H1 (cell line): ENCODE measurements around the gene MEF2A. TPM values are rescaled to one million over a fixed set of nuclear protein-coding genes. Genes with fewer than 3 reads are reported as not detected.

Experiments
- CTCF ChIA-PET: fragments of 300-600 bp; sonication (Branson Sonifier 250); formaldehyde crosslinking; loops from one replicate; lab custom pipeline; 2021; ENCODE audit not compliant: partially characterized antibody; lab: Charles Lee
- POLR2A ChIA-PET: fragments of 300-600 bp; sonication (Branson Sonifier 250); formaldehyde crosslinking; loops from one replicate; lab custom pipeline; 2021; ENCODE audit warnings: inconsistent platforms; ENCODE audit not compliant: partially characterized antibody; lab: Charles Lee
- DNase-seq, 2 experiments: peaks; one replicate each; pipeline versions ENCODE4 v3.0.0 to v3.0.0-alpha.2; 2010 to 2022; ENCODE audit warnings: low spot score in 2 of 2, low read depth in 1 of 2, mixed read lengths in 1 of 2
- FAIRE-seq: peaks from 2 replicates; lab custom pipeline; 2011; peaks lifted over from hg19 to GRCh38; lab: Jason Lieb, UNC
- H2AFZ ChIP-seq: 2 replicates; pipeline ENCODE4 v1.8.1; 2012; ENCODE audit warnings: low read length, inconsistent platforms
- H2AK5ac ChIP-seq: 2 replicates; pipeline ENCODE4 v1.6.1; 2013; ENCODE audit warnings: low read depth, low read length
- H2BK120ac ChIP-seq: replicated peaks from 2 replicates; pipeline ENCODE3; 2013; ENCODE audit warnings: low read depth, low read length, inconsistent platforms
- H2BK12ac ChIP-seq: 2 replicates; pipeline ENCODE4 v1.6.1; 2013; ENCODE audit warnings: low read depth, low read length
- H2BK15ac ChIP-seq: 2 replicates; pipeline ENCODE4 v1.6.1; 2013; ENCODE audit warnings: low read length
- H2BK20ac ChIP-seq: 2 replicates; pipeline ENCODE4 v1.6.1; 2013; ENCODE audit warnings: low read length
- H2BK5ac ChIP-seq: 2 replicates; pipeline ENCODE4 v1.6.1; 2013; ENCODE audit warnings: low read depth, low read length
- H3K14ac ChIP-seq: 2 replicates; pipeline ENCODE4 v1.6.1; 2013; ENCODE audit warnings: inconsistent platforms; ENCODE audit not compliant: insufficient read length
- H3K18ac ChIP-seq: 2 replicates; pipeline ENCODE4 v1.6.1; 2013; ENCODE audit warnings: low read length; ENCODE audit errors: extremely low read depth
- H3K23ac ChIP-seq: 2 replicates; pipeline ENCODE4 v1.6.1; 2013; ENCODE audit warnings: inconsistent platforms; ENCODE audit not compliant: insufficient read length
- H3K23me2 ChIP-seq: 2 replicates; pipeline ENCODE4 v1.6.1; 2013; ENCODE audit warnings: low read depth, low read length
- H3K27ac ChIP-seq: 2 replicates; pipeline ENCODE4 v1.6.1; 2011; ENCODE audit warnings: low read depth, low read length, inconsistent platforms
- H3K27me3 ChIP-seq, 4 experiments: replicated peaks in 1 of 4; 1 replicate in 1 of 4; 2 replicates in 3 of 4; pipeline versions ENCODE4 v1.6.1 to v1.8.1; 2011 to 2013; ENCODE audit warnings: low read length in 3 of 4, mild to moderate bottlenecking in 3 of 4, inconsistent platforms in 2 of 4, mixed read lengths in 2 of 4, moderate library complexity in 1 of 4; ENCODE audit not compliant: control insufficient read depth in 3 of 4, insufficient read depth in 3 of 4; ENCODE audit errors: extremely low read depth in 1 of 4
- H3K36me3 ChIP-seq, 4 experiments: 2 replicates each; pipeline versions ENCODE4 v1.6.1 to v1.8.1; 2011 to 2013; ENCODE audit warnings: mild to moderate bottlenecking in 4 of 4, low read length in 3 of 4, moderate library complexity in 2 of 4, control low read depth in 1 of 4, inconsistent platforms in 1 of 4; ENCODE audit not compliant: insufficient read depth in 4 of 4, control insufficient read depth in 2 of 4
- H3K4ac ChIP-seq: replicated peaks from 2 replicates; pipeline ENCODE3; 2013; ENCODE audit warnings: low read length, low read depth, mixed read lengths, inconsistent platforms; ENCODE audit not compliant: insufficient read length
- H3K4me1 ChIP-seq, 4 experiments: replicated peaks in 1 of 4; 1 replicate in 1 of 4; 2 replicates in 3 of 4; pipeline versions ENCODE4 v1.6.1 to v1.8.1; 2011 to 2013; ENCODE audit warnings: low read length in 3 of 4, inconsistent platforms in 2 of 4, mixed read lengths in 1 of 4; ENCODE audit not compliant: insufficient read depth in 4 of 4, control insufficient read depth in 3 of 4
- H3K4me2 ChIP-seq, 2 experiments: 2 replicates each; pipeline versions ENCODE4 v1.6.1 to v1.8.1; 2011 to 2013; ENCODE audit warnings: low read depth in 2 of 2, low read length in 2 of 2, control low read depth in 1 of 2, inconsistent platforms in 1 of 2, mild to moderate bottlenecking in 1 of 2; ENCODE audit not compliant: insufficient read depth in 1 of 2
- H3K4me3 ChIP-seq, 4 experiments: fragments of 200-600, 300-600 bp in 1 of 4; sonication (generic), shearing (Covaris generic), sonication (Bioruptor Twin) in 1 of 4; 2 replicates each; pipeline versions ENCODE4 v1.5.1 to v1.8.1; 2011 to 2016; ENCODE audit warnings: low read length in 4 of 4, low read depth in 3 of 4, control low read depth in 2 of 4, inconsistent platforms in 2 of 4, mild to moderate bottlenecking in 2 of 4, mixed read lengths in 1 of 4, moderate library complexity in 1 of 4; ENCODE audit not compliant: insufficient read depth in 2 of 4; ENCODE audit errors: extremely low read depth in 1 of 4
- H3K56ac ChIP-seq: replicated peaks from 2 replicates; pipeline ENCODE3; 2013; ENCODE audit warnings: low read depth, mild to moderate bottlenecking, mixed read lengths, low read length, inconsistent platforms; ENCODE audit not compliant: insufficient read length
- H3K79me1 ChIP-seq: 2 replicates; pipeline ENCODE4 v1.6.1; 2013; ENCODE audit warnings: low read depth, low read length, control low read depth
- H3K79me2 ChIP-seq, 2 experiments: 2 replicates each; pipeline versions ENCODE4 v1.6.1 to v1.8.1; 2012 to 2013; ENCODE audit warnings: low read length in 2 of 2, mild to moderate bottlenecking in 2 of 2, inconsistent platforms in 1 of 2; ENCODE audit not compliant: insufficient read depth in 2 of 2, control insufficient read depth in 1 of 2
- H3K9ac ChIP-seq, 4 experiments: replicated peaks in 1 of 4; 1 replicate in 1 of 4; 2 replicates in 3 of 4; pipeline versions ENCODE4 v1.6.1 to v1.8.1; 2011 to 2013; ENCODE audit warnings: low read depth in 3 of 4, low read length in 3 of 4, control low read depth in 2 of 4, mild to moderate bottlenecking in 2 of 4, moderate library complexity in 2 of 4, inconsistent platforms in 1 of 4; ENCODE audit errors: extremely low read depth in 1 of 4
- H3K9me3 ChIP-seq, 2 experiments: 2 replicates each; pipeline versions ENCODE4 v1.6.1 to v1.8.1; 2012 to 2013; ENCODE audit warnings: mild to moderate bottlenecking in 2 of 2, moderate library complexity in 2 of 2, control low read depth in 1 of 2, inconsistent platforms in 1 of 2, low read depth in 1 of 2, low read length in 1 of 2, mixed read lengths in 1 of 2; ENCODE audit not compliant: insufficient read depth in 2 of 2
- H4K20me1 ChIP-seq, 2 experiments: replicated peaks in 1 of 2; 2 replicates each; pipeline versions ENCODE3 to v1.8.1; 2011 to 2013; ENCODE audit warnings: inconsistent platforms in 2 of 2, low read length in 2 of 2, mild to moderate bottlenecking in 1 of 2; ENCODE audit not compliant: insufficient read depth in 2 of 2, control insufficient read depth in 1 of 2
- H4K5ac ChIP-seq: 2 replicates; pipeline ENCODE4 v1.6.1; 2013; ENCODE audit warnings: low read length, low read depth, mixed read lengths, inconsistent platforms; ENCODE audit not compliant: insufficient read length
- H4K8ac ChIP-seq: 2 replicates; pipeline ENCODE4 v1.8.0; 2013; ENCODE audit warnings: mild to moderate bottlenecking, moderate library complexity, low read length, inconsistent platforms; ENCODE audit not compliant: insufficient read depth; ENCODE audit errors: extremely low read depth
- H4K91ac ChIP-seq: replicated peaks from 2 replicates; pipeline ENCODE3; 2013; ENCODE audit warnings: low read length, mixed read lengths, inconsistent platforms; ENCODE audit not compliant: insufficient read length
- CHD2 ChIP-seq: IDR thresholded peaks from 2 replicates; pipeline ENCODE4 v1.6.1; 2012; ENCODE audit warnings: low read length, improper control_type of control experiment
- KDM5A ChIP-seq: fragments of 200-600 bp; IDR thresholded peaks from 2 replicates; pipeline ENCODE4 v1.7.1; 2012; ENCODE audit warnings: mild to moderate bottlenecking, low read length, inconsistent platforms, mixed read lengths
- WGBS, 2 experiments: shearing (Covaris generic) in 1 of 2; methylation state at CpG; one replicate each; pipeline versions ENCODE4 v1.1.6 to v1.1.7; 2013 to 2015; ENCODE audit warnings: low lambda C conversion rate in 2 of 2, mixed read lengths in 2 of 2, inconsistent platforms in 1 of 2, low coverage in 1 of 2, missing lambda C conversion rate in 1 of 2; ENCODE audit not compliant: insufficient replicate concordance in 2 of 2, insufficient coverage in 1 of 2, insufficient read length in 1 of 2; ENCODE audit errors: extremely low coverage in 1 of 2, missing lambda C conversion rate in 1 of 2; 5-methylcytosine and 5-hydroxymethylcytosine counted together
- polyA plus RNA-seq, 7 experiments: library from polyadenylated mRNA; depleted of rRNA in 3 of 7; stranded (reverse) in 5 of 7; unstranded in 2 of 7; fragments of >200 nt in 5 of 7; fragments of 200-250 nt in 2 of 7; gene quantifications; 1 replicate in 5 of 7; 2 replicates in 1 of 7; 4 replicates in 1 of 7; pipeline versions ENCODE4 v1.2.1 to v1.2.3, GENCODE V29; 2011 to 2013; ENCODE audit warnings: missing spikeins in 2 of 7, mixed read lengths in 2 of 7
- total RNA-seq: library from RNA; stranded (reverse); fragmentation: NEBNext Ultra II Directional; extraction: Animal tissue kit (Norgen Biotek cat#: 25700); gene quantifications from 2 replicates; pipeline ENCODE4 v1.2.1, GENCODE V29; 2021
- TF ChIP-seq, protein P1 (sequence below): IDR thresholded peaks from 2 replicates; pipeline ENCODE4 v1.6.1; 2011; ENCODE audit warnings: low read length, improper control_type of control experiment

Gene MEF2A
- total and polyA plus RNA-seq, 2 of the 8 experiments (the other 6 are each of a cell fraction or from before 2014, with no cell fraction given): 15.6 to 22.5 TPM

DNA sequence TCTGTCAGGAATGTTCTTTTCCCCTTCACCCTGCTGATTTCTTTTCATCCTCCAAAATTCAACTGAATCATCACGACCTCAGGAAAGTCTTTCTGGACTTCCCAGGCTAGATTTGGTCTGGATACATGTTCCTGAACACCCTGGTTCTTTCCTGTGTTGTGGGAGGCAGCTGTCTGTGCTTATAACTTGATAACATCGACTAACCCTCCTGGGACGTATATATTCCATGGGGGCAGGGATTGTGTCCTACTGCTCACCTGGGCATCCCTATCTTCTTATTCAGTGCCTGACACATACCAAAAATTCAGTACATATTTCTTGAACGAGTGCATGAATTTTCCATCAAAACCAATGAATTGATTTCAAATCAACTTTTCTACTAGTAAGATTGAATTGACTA is 47.6 kb upstream of the MEF2A start:
- Histone ChIP-seq H3K23ac (no peak overlapping the region), H3K14ac (no peak overlapping the region), H3K4me2 (no peak overlapping the region), H4K20me1 (no peaks in the 10 kb centered on the region), H2BK120ac (no peak overlapping the region), H4K91ac (no peak overlapping the region), H3K4ac (no peak overlapping the region), H3K36me3 (no peaks in the 10 kb centered on the region), H2AFZ (no peak overlapping the region), H3K56ac (no peak overlapping the region), H2BK20ac (no peak overlapping the region), H3K23me2 (no peaks in the 10 kb centered on the region), H2AK5ac (no peak overlapping the region), H3K27ac (no peak overlapping the region), H4K5ac (no peak overlapping the region), H3K18ac (no peak overlapping the region), H3K27me3 (no peaks in the 10 kb centered on the region), H3K9me3 (no peaks in the 10 kb centered on the region), H3K79me2 (no peaks in the 10 kb centered on the region), H3K4me1 (peaks cover 0 to 3% (median 0%) of the 10 kb centered on the region in 4 experiments; a peak in 1 of 7 replicates), H4K8ac (no peak overlapping the region), H3K79me1 (no peaks in the 10 kb centered on the region), H2BK15ac (no peak overlapping the region), H3K4me3 (no peak overlapping the region), H2BK12ac (no peak overlapping the region), H2BK5ac (no peak overlapping the region), H3K9ac (no peak overlapping the region)
- TF ChIP-seq, protein P1, sequence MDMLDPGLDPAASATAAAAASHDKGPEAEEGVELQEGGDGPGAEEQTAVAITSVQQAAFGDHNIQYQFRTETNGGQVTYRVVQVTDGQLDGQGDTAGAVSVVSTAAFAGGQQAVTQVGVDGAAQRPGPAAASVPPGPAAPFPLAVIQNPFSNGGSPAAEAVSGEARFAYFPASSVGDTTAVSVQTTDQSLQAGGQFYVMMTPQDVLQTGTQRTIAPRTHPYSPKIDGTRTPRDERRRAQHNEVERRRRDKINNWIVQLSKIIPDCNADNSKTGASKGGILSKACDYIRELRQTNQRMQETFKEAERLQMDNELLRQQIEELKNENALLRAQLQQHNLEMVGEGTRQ: no peak
- no peak for TF ChIP-seq CHD2
- no peak for TF ChIP-seq KDM5A
- CTCF ChIA-PET: interaction anchor here (0.9 to 1.0 kb wide), 2 partner anchors 13 to 264 kb away, joined by 3 read pairs; no protein-coding TSS in a partner anchor
- 90% methylated on average over 4 of the region's 4 CpGs; no CpG with 5 or more reads in 1 of the 2 experiments for WGBS, 2 experiments
- no peak for FAIRE-seq
- no peak for DNase-seq
- POLR2A ChIA-PET: no interaction called here
